Activated naive CD8-positive, alpha-beta T cell (primary cell): ENCODE results near the gene SELENOK.
A peak's percentile ranks its signal among the peaks of the same experiment; 100 is the strongest.
"Not testable (repeated sequence)": the region's sequence is repeated elsewhere in the genome, so short reads cannot be mapped to it uniquely, and the experiment has no call there.

Experiments
- H3K27ac Mint-ChIP-seq: one replicate; pipeline ENCODE4 v1.8.0; 2021; ENCODE audit warnings: mixed read lengths
- H3K27me3 Mint-ChIP-seq: one replicate; pipeline ENCODE4 v1.8.0; 2021; ENCODE audit warnings: mixed read lengths
- H3K36me3 Mint-ChIP-seq: one replicate; pipeline ENCODE4 v1.8.0; 2021; ENCODE audit warnings: mixed read lengths
- H3K4me1 Mint-ChIP-seq: one replicate; pipeline ENCODE4 v1.8.0; 2021; ENCODE audit warnings: low read depth, mixed read lengths
- H3K4me3 Mint-ChIP-seq: one replicate; pipeline ENCODE4 v1.8.0; 2021; ENCODE audit warnings: mild to moderate bottlenecking, mixed read lengths
- H3K9me3 Mint-ChIP-seq: one replicate; pipeline ENCODE4 v1.8.0; 2021; ENCODE audit warnings: low read depth, mixed read lengths

Gene SELENOK

GRCh38 chr3:53891497-53892285 lies at the start of gene SELENOK:
TSS of gene SELENOK (minus strand) at chr3:53891859.
- peaks cover 2% of the 10 kb centered on the region for H3K27me3 Mint-ChIP-seq
- H3K4me3 Mint-ChIP-seq: peak within 1 kb of the TSS; percentile 96
- peaks cover 6% of the 10 kb centered on the region for H3K9me3 Mint-ChIP-seq
- peaks cover 52% of the 10 kb centered on the region for H3K4me1 Mint-ChIP-seq
- peaks cover 16% of the 10 kb centered on the region for H3K36me3 Mint-ChIP-seq
- peak within 1 kb of the TSS; percentile 97 for H3K27ac Mint-ChIP-seq

- Mint-ChIP-seq H3K9me3 (peaks cover 8% of the 10 kb centered on the region), H3K36me3 (peaks cover 5% of the 10 kb centered on the region), H3K27ac (no peak overlapping the region), H3K27me3 (peaks cover 23% of the 10 kb centered on the region), H3K4me3 (no peak overlapping the region), H3K4me1 (no peaks in the 10 kb centered on the region)
Measured at GRCh38 chr3:53941184-53941583, 49.5 kb upstream of the SELENOK start.

- H3K36me3 Mint-ChIP-seq: peaks cover 2% of the 10 kb centered on the region
- peaks cover 3% of the 10 kb centered on the region for H3K9me3 Mint-ChIP-seq
- no peak overlapping the region for H3K4me3 Mint-ChIP-seq
- no peak overlapping the region for H3K27ac Mint-ChIP-seq
- H3K4me1 Mint-ChIP-seq: no peaks in the 10 kb centered on the region
- H3K27me3 Mint-ChIP-seq: peaks cover 24% of the 10 kb centered on the region
Measured at GRCh38 chr3:53940623-53941022, 49.0 kb upstream of the SELENOK start.

GRCh38 chr3:53939813-53940212 lies 48.2 kb upstream of the SELENOK start:
- Mint-ChIP-seq H3K4me3 (no peak overlapping the region), H3K27ac (no peak overlapping the region), H3K27me3 (peaks cover 21% of the 10 kb centered on the region), H3K36me3 (no peaks in the 10 kb centered on the region), H3K4me1 (no peaks in the 10 kb centered on the region), H3K9me3 (no peaks in the 10 kb centered on the region)

- no peak overlapping the region for H3K4me3 Mint-ChIP-seq
- no peaks in the 10 kb centered on the region for H3K4me1 Mint-ChIP-seq
- no peaks in the 10 kb centered on the region for H3K9me3 Mint-ChIP-seq
- H3K27ac Mint-ChIP-seq: no peak overlapping the region
- H3K36me3 Mint-ChIP-seq: no peaks in the 10 kb centered on the region
- H3K27me3 Mint-ChIP-seq: peaks cover 21% of the 10 kb centered on the region
Measured at GRCh38 chr3:53939086-53939582, 47.5 kb upstream of the SELENOK start.

GRCh38 chr3:53938645-53939044 lies 47.0 kb upstream of the SELENOK start:
- Mint-ChIP-seq H3K27me3 (peaks cover 22% of the 10 kb centered on the region), H3K27ac (no peak overlapping the region), H3K36me3 (no peaks in the 10 kb centered on the region), H3K4me1 (no peaks in the 10 kb centered on the region), H3K4me3 (no peak overlapping the region), H3K9me3 (no peaks in the 10 kb centered on the region)

- Mint-ChIP-seq H3K4me1 (no peaks in the 10 kb centered on the region), H3K27me3 (peaks cover 18% of the 10 kb centered on the region), H3K9me3 (no peaks in the 10 kb centered on the region), H3K27ac (no peak overlapping the region), H3K4me3 (no peak overlapping the region), H3K36me3 (no peaks in the 10 kb centered on the region)
Measured at GRCh38 chr3:53936347-53936746, 44.7 kb upstream of the SELENOK start.

GRCh38 chr3:53935283-53935901 lies 43.7 kb upstream of the SELENOK start:
- H3K9me3 Mint-ChIP-seq: no peaks in the 10 kb centered on the region
- no peaks in the 10 kb centered on the region for H3K4me1 Mint-ChIP-seq
- H3K27ac Mint-ChIP-seq: no peak overlapping the region
- peaks cover 14% of the 10 kb centered on the region for H3K27me3 Mint-ChIP-seq
- H3K4me3 Mint-ChIP-seq: no peak overlapping the region
- no peaks in the 10 kb centered on the region for H3K36me3 Mint-ChIP-seq

GRCh38 chr3:53927208-53927872 lies 35.7 kb upstream of the SELENOK start:
- H3K4me3 Mint-ChIP-seq, H3K36me3 Mint-ChIP-seq, H3K27ac Mint-ChIP-seq, H3K9me3 Mint-ChIP-seq, H3K27me3 Mint-ChIP-seq, H3K4me1 Mint-ChIP-seq: not testable (repeated sequence)

GRCh38 chr3:53921296-53921695 lies 29.6 kb upstream of the SELENOK start:
- Mint-ChIP-seq H3K36me3 (no peaks in the 10 kb centered on the region), H3K4me1 (no peaks in the 10 kb centered on the region), H3K27ac (no peak overlapping the region), H3K4me3 (no peak overlapping the region), H3K9me3 (no peaks in the 10 kb centered on the region), H3K27me3 (peaks cover 18% of the 10 kb centered on the region)

- Mint-ChIP-seq H3K4me1 (no peaks in the 10 kb centered on the region), H3K27ac (no peak overlapping the region), H3K9me3 (no peaks in the 10 kb centered on the region), H3K4me3 (no peak overlapping the region), H3K36me3 (no peaks in the 10 kb centered on the region), H3K27me3 (peaks cover 21% of the 10 kb centered on the region)
Measured at GRCh38 chr3:53919741-53920140, 28.1 kb upstream of the SELENOK start.

- no peaks in the 10 kb centered on the region for H3K9me3 Mint-ChIP-seq
- no peak overlapping the region for H3K27ac Mint-ChIP-seq
- H3K4me3 Mint-ChIP-seq: no peak overlapping the region
- H3K36me3 Mint-ChIP-seq: no peaks in the 10 kb centered on the region
- peaks cover 24% of the 10 kb centered on the region for H3K27me3 Mint-ChIP-seq
- H3K4me1 Mint-ChIP-seq: no peaks in the 10 kb centered on the region
Measured at GRCh38 chr3:53913401-53913800, 21.7 kb upstream of the SELENOK start.

GRCh38 chr3:53902711-53903110 lies 11.1 kb upstream of the SELENOK start:
- no peak overlapping the region for H3K27ac Mint-ChIP-seq
- peaks cover 3% of the 10 kb centered on the region for H3K36me3 Mint-ChIP-seq
- no peaks in the 10 kb centered on the region for H3K9me3 Mint-ChIP-seq
- H3K27me3 Mint-ChIP-seq: peaks cover 29% of the 10 kb centered on the region
- H3K4me3 Mint-ChIP-seq: no peak overlapping the region
- H3K4me1 Mint-ChIP-seq: no peaks in the 10 kb centered on the region

- H3K9me3 Mint-ChIP-seq: no peaks in the 10 kb centered on the region
- H3K27ac Mint-ChIP-seq: no peak overlapping the region
- H3K4me1 Mint-ChIP-seq: no peaks in the 10 kb centered on the region
- no peak overlapping the region for H3K4me3 Mint-ChIP-seq
- H3K27me3 Mint-ChIP-seq: peaks cover 34% of the 10 kb centered on the region
- peaks cover 3% of the 10 kb centered on the region for H3K36me3 Mint-ChIP-seq
Measured at GRCh38 chr3:53902067-53902466, 10.4 kb upstream of the SELENOK start.

GRCh38 chr3:53900666-53901331 lies 9.1 kb upstream of the SELENOK start:
- Mint-ChIP-seq H3K4me1 (no peaks in the 10 kb centered on the region), H3K27me3 (peaks cover 24% of the 10 kb centered on the region), H3K9me3 (no peaks in the 10 kb centered on the region), H3K4me3 (no peak overlapping the region), H3K36me3 (no peaks in the 10 kb centered on the region), H3K27ac (no peak overlapping the region)
